CMK (cell line): Measurements from ENCODE around the gene ARL3.
"Not testable (repeated sequence)": the region's sequence is repeated elsewhere in the genome, so short reads cannot be mapped to it uniquely, and the experiment has no call there.

Experiments
- DNase-seq: peaks from one replicate; pipeline ENCODE4 v3.0.0-alpha.2; 2010; ENCODE audit warnings: low read depth

Gene ARL3

GRCh38 chr10:102713814-102714620 lies at the start of gene ARL3:
Gene ARL3, minus strand, starts transcription at chr10:102714397. Its CDS starts 122 bp downstream, at chr10:102714275.
- DNase-seq, result peak; percentile 98

GRCh38 chr10:102763037-102763607 lies 48.9 kb upstream of the ARL3 start:
- DNase-seq, result no peak

GRCh38 chr10:102762401-102763015 lies 48.3 kb upstream of the ARL3 start:
- no peak for DNase-seq

GRCh38 chr10:102761981-102762380 lies 47.8 kb upstream of the ARL3 start:
- DNase-seq, result no peak

GRCh38 chr10:102759497-102760210 lies 45.5 kb upstream of the ARL3 start:
- DNase-seq, result no peak

- not testable (repeated sequence) for DNase-seq
These were observed 44.7 kb upstream of the ARL3 start for GRCh38 chr10:102758933-102759262.

- DNase-seq, result no peak
These were observed 44.2 kb upstream of the ARL3 start for GRCh38 chr10:102758240-102758932.

- DNase-seq, result no peak
These were observed 43.1 kb upstream of the ARL3 start for GRCh38 chr10:102757323-102757722.

GRCh38 chr10:102753718-102754117 lies 39.5 kb upstream of the ARL3 start:
- no peak for DNase-seq

- no peak for DNase-seq
These were observed 38.9 kb upstream of the ARL3 start for GRCh38 chr10:102752934-102753664.

- no peak for DNase-seq
These were observed 38.2 kb upstream of the ARL3 start for GRCh38 chr10:102752266-102752930.

GRCh38 chr10:102745157-102745556 lies 31.0 kb upstream of the ARL3 start:
- no peak for DNase-seq

GRCh38 chr10:102744374-102745051 lies 30.3 kb upstream of the ARL3 start:
- no peak for DNase-seq

- peak; percentile 99 for DNase-seq
These were observed 29.6 kb upstream of the ARL3 start, which contains the start of gene WBP1L for GRCh38 chr10:102743588-102744373. Gene WBP1L, plus strand, starts transcription at chr10:102743948. Its CDS starts 106 bp downstream, at chr10:102744054.

GRCh38 chr10:102743078-102743587 lies 28.9 kb upstream of the ARL3 start:
- DNase-seq, result no peak

- DNase-seq, result not testable (repeated sequence)
These were observed 28.1 kb upstream of the ARL3 start for GRCh38 chr10:102742313-102742712.

GRCh38 chr10:102741726-102742237 lies 27.6 kb upstream of the ARL3 start:
- no peak for DNase-seq

- no peak for DNase-seq
These were observed 26.0 kb upstream of the ARL3 start for GRCh38 chr10:102740229-102740628.

GRCh38 chr10:102738692-102739121 lies 24.5 kb upstream of the ARL3 start:
- DNase-seq, result no peak
